ENCODE measurements around the gene LGMN.

DNA sequence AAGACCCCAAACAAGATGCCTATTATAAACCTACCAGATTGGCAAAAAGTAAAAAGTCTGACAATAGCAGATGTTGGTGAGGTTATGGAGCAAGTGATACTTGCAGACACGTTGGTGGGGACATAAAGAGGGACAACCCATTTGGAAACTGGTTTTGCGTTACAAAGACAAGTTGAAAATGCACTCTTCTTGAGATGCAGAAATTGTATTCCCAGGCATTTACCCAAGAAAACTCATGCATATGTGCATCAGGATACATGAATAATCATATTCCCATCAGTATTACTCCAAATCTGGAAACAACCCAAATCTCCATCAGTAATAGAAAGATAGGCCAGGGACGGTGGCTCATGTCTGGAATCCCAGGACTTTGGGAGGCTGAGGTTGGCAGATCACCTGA lies 32.9 kb upstream of the LGMN start:
- TF ChIP-seq, protein P1, sequence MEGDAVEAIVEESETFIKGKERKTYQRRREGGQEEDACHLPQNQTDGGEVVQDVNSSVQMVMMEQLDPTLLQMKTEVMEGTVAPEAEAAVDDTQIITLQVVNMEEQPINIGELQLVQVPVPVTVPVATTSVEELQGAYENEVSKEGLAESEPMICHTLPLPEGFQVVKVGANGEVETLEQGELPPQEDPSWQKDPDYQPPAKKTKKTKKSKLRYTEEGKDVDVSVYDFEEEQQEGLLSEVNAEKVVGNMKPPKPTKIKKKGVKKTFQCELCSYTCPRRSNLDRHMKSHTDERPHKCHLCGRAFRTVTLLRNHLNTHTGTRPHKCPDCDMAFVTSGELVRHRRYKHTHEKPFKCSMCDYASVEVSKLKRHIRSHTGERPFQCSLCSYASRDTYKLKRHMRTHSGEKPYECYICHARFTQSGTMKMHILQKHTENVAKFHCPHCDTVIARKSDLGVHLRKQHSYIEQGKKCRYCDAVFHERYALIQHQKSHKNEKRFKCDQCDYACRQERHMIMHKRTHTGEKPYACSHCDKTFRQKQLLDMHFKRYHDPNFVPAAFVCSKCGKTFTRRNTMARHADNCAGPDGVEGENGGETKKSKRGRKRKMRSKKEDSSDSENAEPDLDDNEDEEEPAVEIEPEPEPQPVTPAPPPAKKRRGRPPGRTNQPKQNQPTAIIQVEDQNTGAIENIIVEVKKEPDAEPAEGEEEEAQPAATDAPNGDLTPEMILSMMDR (IDR thresholded peaks at IDR 0.05; ENCODE audit: poor library complexity) = no peak
- no peak for TF ChIP-seq EZH2 (IDR thresholded peaks at IDR 0.05; ENCODE audit: borderline replicate concordance)

Data from hepatocyte (in vitro differentiated cells).